Measurements from ENCODE around the gene ABI3BP. TPM values are rescaled to one million over a fixed set of nuclear protein-coding genes. Genes with fewer than 3 reads are reported as not detected.

Gene ABI3BP
- total RNA-seq, 1 experiment from 2014 or later = 0.74 TPM

GRCh38 chr3:100759159-100759558 is 234.1 kb downstream of the ABI3BP start (continued):
- TF ChIP-seq, protein P1, sequence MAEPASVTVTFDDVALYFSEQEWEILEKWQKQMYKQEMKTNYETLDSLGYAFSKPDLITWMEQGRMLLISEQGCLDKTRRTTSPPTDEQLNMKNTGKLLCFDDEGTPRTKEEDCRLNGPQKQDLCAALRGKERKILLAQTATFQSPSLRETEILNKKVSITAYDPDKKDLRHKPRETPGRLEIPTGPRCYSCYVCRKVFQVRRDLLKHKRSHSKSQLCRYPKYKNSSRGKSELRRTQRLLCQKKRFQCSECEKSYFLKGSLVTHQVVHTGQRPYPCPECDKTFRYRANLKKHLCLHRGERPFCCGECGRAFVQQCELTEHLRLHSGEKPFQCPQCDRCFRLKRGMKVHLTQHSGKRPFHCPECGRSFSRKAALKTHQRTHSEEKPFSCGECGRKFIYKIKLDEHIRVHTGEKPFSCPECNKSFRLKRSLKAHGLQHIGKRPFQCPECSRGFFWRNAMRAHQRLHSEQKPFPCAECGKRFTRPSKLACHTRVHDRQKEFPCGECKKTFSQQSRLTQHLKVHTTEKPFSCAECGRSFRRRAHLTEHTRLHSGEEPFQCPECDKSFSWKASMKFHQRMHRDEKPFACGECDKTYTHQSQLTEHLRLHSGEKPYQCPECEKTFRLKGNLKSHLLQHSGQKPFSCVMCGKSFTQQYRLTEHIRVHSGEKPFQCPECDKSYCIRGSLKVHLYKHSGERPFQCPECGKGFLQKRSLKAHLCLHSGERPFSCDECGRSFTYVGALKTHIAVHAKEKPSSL (CRISPR knock-in tag; conservative IDR thresholded peaks at IDR 0.05) = no peak
- no peak for TF ChIP-seq TEAD4 (CRISPR knock-in tag; IDR thresholded peaks at IDR 0.05)
- TF ChIP-seq ZNF423 (CRISPR knock-in tag; IDR thresholded peaks at IDR 0.05) = no peak
- TF ChIP-seq, protein P2, sequence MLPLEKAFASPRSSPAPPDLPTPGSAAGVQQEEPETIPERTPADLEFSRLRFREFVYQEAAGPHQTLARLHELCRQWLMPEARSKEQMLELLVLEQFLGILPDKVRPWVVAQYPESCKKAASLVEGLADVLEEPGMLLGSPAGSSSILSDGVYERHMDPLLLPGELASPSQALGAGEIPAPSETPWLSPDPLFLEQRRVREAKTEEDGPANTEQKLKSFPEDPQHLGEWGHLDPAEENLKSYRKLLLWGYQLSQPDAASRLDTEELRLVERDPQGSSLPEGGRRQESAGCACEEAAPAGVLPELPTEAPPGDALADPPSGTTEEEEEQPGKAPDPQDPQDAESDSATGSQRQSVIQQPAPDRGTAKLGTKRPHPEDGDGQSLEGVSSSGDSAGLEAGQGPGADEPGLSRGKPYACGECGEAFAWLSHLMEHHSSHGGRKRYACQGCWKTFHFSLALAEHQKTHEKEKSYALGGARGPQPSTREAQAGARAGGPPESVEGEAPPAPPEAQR (CRISPR knock-in tag; IDR thresholded peaks at IDR 0.05) = no peak
- no peak for TF ChIP-seq NFE2L1 (CRISPR knock-in tag; IDR thresholded peaks at IDR 0.05)
- no peak for TF ChIP-seq GRHL2 (CRISPR knock-in tag; IDR thresholded peaks at IDR 0.05; ENCODE audit: insufficient replicate concordance, severe bottlenecking)
- TF ChIP-seq, protein P3, sequence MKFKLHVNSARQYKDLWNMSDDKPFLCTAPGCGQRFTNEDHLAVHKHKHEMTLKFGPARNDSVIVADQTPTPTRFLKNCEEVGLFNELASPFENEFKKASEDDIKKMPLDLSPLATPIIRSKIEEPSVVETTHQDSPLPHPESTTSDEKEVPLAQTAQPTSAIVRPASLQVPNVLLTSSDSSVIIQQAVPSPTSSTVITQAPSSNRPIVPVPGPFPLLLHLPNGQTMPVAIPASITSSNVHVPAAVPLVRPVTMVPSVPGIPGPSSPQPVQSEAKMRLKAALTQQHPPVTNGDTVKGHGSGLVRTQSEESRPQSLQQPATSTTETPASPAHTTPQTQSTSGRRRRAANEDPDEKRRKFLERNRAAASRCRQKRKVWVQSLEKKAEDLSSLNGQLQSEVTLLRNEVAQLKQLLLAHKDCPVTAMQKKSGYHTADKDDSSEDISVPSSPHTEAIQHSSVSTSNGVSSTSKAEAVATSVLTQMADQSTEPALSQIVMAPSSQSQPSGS (CRISPR knock-in tag; IDR thresholded peaks at IDR 0.05; ENCODE audit: borderline replicate concordance, low read depth) = no peak

DNA sequence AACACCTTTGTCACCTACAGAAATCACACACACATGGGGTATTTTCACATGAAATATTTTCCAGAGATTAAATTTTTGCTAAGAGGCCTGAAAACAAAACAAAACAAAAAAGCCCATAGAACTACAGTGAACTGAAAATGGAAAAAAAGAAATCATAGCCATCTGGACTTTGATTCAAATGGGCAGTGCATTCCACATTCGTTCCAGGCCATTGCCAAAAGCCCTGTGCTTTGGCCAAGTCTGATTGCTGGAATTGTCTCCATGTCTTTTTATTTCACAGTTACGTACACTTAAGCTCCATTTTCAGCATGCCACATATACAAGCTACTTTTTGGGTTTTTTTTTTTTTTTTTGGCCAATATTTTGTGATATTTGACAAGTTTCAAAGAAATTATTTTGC is 236.8 kb downstream of the ABI3BP start:
- Mint-ChIP-seq H3K9me3 (no peaks in the 10 kb centered on the region), H3K27ac (no peak overlapping the region), H3K4me3 (no peak overlapping the region), H3K27me3 (ENCODE audit: low read depth) (no peaks in the 10 kb centered on the region), H3K4me1 (peaks cover 53% of the 10 kb centered on the region), H3K36me3 (peaks cover 3% of the 10 kb centered on the region)
- POLR2A ChIA-PET = no interaction called here
- TF ChIP-seq USF1 (CRISPR knock-in tag; IDR thresholded peaks at IDR 0.05) (no peak), ZNF671 (CRISPR knock-in tag; IDR thresholded peaks at IDR 0.05) (no peak), NR2C2 (CRISPR knock-in tag; IDR thresholded peaks at IDR 0.05) (no peak), JAZF1 (CRISPR knock-in tag; IDR thresholded peaks at IDR 0.05) (no peak), ELF4 (CRISPR knock-in tag; IDR thresholded peaks at IDR 0.05; ENCODE audit: low read depth) (no peak), JUN (CRISPR knock-in tag; IDR thresholded peaks at IDR 0.05) (no peak), NR3C1 (CRISPR knock-in tag; conservative IDR thresholded peaks at IDR 0.05; ENCODE audit: low read depth) (no peak), ZNF121 (CRISPR knock-in tag; IDR thresholded peaks at IDR 0.05) (no peak), GABPB1 (CRISPR knock-in tag; IDR thresholded peaks at IDR 0.05) (no peak), SMAD3 (CRISPR knock-in tag; IDR thresholded peaks at IDR 0.05; ENCODE audit: borderline replicate concordance) (no peak), SOX15 (CRISPR knock-in tag; IDR thresholded peaks at IDR 0.05) (no peak), ATF1 (CRISPR knock-in tag; IDR thresholded peaks at IDR 0.05) (no peak), ZNF263 (CRISPR knock-in tag; IDR thresholded peaks at IDR 0.05; ENCODE audit: low read depth) (no peak), NR1H2 (CRISPR knock-in tag; IDR thresholded peaks at IDR 0.05) (no peak)
- TF ChIP-seq, protein P4, sequence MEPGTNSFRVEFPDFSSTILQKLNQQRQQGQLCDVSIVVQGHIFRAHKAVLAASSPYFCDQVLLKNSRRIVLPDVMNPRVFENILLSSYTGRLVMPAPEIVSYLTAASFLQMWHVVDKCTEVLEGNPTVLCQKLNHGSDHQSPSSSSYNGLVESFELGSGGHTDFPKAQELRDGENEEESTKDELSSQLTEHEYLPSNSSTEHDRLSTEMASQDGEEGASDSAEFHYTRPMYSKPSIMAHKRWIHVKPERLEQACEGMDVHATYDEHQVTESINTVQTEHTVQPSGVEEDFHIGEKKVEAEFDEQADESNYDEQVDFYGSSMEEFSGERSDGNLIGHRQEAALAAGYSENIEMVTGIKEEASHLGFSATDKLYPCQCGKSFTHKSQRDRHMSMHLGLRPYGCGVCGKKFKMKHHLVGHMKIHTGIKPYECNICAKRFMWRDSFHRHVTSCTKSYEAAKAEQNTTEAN (CRISPR knock-in tag; IDR thresholded peaks at IDR 0.05) = no peak
- TF ChIP-seq, protein P5, sequence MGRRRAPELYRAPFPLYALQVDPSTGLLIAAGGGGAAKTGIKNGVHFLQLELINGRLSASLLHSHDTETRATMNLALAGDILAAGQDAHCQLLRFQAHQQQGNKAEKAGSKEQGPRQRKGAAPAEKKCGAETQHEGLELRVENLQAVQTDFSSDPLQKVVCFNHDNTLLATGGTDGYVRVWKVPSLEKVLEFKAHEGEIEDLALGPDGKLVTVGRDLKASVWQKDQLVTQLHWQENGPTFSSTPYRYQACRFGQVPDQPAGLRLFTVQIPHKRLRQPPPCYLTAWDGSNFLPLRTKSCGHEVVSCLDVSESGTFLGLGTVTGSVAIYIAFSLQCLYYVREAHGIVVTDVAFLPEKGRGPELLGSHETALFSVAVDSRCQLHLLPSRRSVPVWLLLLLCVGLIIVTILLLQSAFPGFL (CRISPR knock-in tag; IDR thresholded peaks at IDR 0.05; ENCODE audit: borderline replicate concordance) = no peak
- no peak for DNase-seq (ENCODE audit: low spot score)
- CTCF ChIA-PET = interaction anchor here (1.4 kb wide), 1 partner anchor 46 kb away, joined by 4 read pairs; no protein-coding TSS in a partner anchor
- no peak for ATAC-seq
